Esophagus squamous epithelium (tissue), 5 donors: Measurements from ENCODE around the gene ABCD2. TPM values are rescaled to one million over a fixed set of nuclear protein-coding genes. Genes with fewer than 3 reads are reported as not detected.
A peak's percentile ranks its signal among the peaks of the same experiment; 100 is the strongest.

ENCODE experiments used
- DNase-seq: peaks from one replicate; lab custom pipeline; 2025; lab: John Stamatoyannopoulos, UW
- H3K27ac ChIP-seq, 4 donors: fragments of 200-600 bp; sonication (generic); one replicate each; pipeline ENCODE4 v1.5.1; 2016 to 2019; ENCODE audit warnings: mild to moderate bottlenecking in 1 of 4
- H3K27me3 ChIP-seq, 4 donors: fragments of 200-600 bp; sonication (generic); 1 replicate in 3 of 4; 2 replicates in 1 of 4; pipeline versions ENCODE4 v1.5.1 to v1.6.0; 2017 to 2021; ENCODE audit warnings: antibody characterized with exemption in 1 of 4
- H3K36me3 ChIP-seq, 3 donors: fragments of 200-600 bp; sonication (generic); one replicate each; pipeline ENCODE4 v1.5.1; 2016 to 2019
- H3K4me1 ChIP-seq, 3 donors: fragments of 200-600 bp; sonication (generic); one replicate each; pipeline ENCODE4 v1.5.1; 2017 to 2019
- H3K4me3 ChIP-seq, 4 donors: fragments of 200-600 bp; sonication (generic); 1 replicate in 3 of 4; 2 replicates in 1 of 4; pipeline ENCODE4 v1.5.1; 2016 to 2019; ENCODE audit warnings: mild to moderate bottlenecking in 2 of 4, moderate library complexity in 1 of 4
- H3K9me3 ChIP-seq, 3 donors: fragments of 200-600 bp; sonication (generic); one replicate each; pipeline ENCODE4 v1.5.1; 2016 to 2019
- POLR2A ChIP-seq, 4 donors: fragments of 450-650 bp; IDR thresholded peaks; one replicate each; pipeline ENCODE4 v1.6.1; 2017; ENCODE audit warnings: antibody characterized with exemption in 4 of 4, mild to moderate bottlenecking in 4 of 4, moderate library complexity in 3 of 4
- WGBS, 2 donors: methylation state at CpG; one replicate each; pipeline ENCODE4 v1.1.5; 2018; 5-methylcytosine and 5-hydroxymethylcytosine counted together
- intact Hi-C: fragments of 100-400 bp; cut with DNase I; formaldehyde crosslinking; loops from one replicate; pipeline ENCODE4 v1.15.0; 2022
- total RNA-seq, 4 donors: library from RNA; depleted of rRNA; stranded (reverse); fragments of >200 nt; gene quantifications; one replicate each; pipeline ENCODE4 v1.1.0, GENCODE V29; 2016
- TF ChIP-seq, protein P1 (sequence below), 6 experiments: fragments of 450-650 bp in 4 of 6; fragments of 200-600 bp in 2 of 6; sonication (generic) in 2 of 6; IDR thresholded peaks; one replicate each; pipeline ENCODE4 v1.5.1; 2016 to 2019; ENCODE audit warnings: antibody characterized with exemption in 6 of 6, mild to moderate bottlenecking in 4 of 6, moderate library complexity in 4 of 6
- donor health status: DM: yes; HTN: yes; CAD: no.

The ABCD2 gene
- total RNA-seq, 4 donors from 2014 or later: 0.09 to 0.38 (median 0.12) TPM

DNA sequence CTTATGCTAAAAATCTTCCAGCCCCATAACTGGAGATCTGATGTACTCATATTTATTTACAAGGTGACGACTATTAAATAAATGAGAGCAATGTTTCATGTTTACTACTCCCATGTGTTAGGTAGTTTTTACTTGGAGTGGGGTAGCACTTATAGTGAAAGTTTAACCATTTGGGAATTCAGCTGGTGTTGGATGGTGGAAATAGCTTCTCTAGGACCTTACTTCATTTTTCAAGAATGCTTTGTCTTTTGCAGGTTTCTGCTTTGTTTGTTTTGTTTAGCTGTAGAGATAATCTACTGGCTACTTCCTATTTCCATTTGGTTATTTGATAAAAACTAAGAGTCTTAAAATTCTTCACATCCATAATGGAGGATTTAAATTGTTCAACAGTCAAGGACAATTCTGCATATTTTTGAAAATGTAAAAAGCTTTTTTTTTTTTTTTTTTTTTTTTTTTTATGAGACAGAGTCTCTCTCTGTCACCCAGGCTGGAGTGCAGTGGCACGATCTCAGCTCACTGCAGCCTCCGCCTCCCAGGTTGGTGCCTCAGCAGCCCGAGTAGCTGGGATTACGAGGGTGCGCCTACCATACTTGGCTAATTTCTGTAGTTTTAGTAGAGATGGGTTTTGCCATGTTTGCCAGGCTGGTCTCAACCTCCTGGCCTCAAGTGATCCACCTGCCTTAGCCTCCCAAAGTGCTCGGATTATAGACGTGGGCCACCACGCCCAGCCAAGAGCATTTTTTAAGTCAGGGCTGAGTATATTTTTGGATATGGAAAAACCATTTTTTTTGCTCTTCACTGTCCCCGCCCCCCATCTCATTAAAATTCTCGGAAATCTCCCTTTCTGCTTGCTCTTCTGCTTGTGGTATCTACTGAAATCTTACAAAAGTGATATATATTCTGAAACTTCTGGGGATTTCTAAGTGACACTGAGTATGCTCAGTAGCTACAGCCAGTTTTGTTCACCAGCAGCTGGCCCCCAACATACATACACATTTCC lies 1.4 kb upstream of the ABCD2 start:
- H3K27me3 ChIP-seq: no peaks in the 10 kb centered on the region
- H3K27ac ChIP-seq: peak overlapping the region; percentile 57 to 80 (median 69)
- intact Hi-C loops: no loop called here
- H3K4me3 ChIP-seq: peak overlapping the region; percentile 28 to 71 (median 46)
- TF ChIP-seq POLR2A (IDR thresholded peaks at IDR 0.05): no peak
- TF ChIP-seq, protein P1, sequence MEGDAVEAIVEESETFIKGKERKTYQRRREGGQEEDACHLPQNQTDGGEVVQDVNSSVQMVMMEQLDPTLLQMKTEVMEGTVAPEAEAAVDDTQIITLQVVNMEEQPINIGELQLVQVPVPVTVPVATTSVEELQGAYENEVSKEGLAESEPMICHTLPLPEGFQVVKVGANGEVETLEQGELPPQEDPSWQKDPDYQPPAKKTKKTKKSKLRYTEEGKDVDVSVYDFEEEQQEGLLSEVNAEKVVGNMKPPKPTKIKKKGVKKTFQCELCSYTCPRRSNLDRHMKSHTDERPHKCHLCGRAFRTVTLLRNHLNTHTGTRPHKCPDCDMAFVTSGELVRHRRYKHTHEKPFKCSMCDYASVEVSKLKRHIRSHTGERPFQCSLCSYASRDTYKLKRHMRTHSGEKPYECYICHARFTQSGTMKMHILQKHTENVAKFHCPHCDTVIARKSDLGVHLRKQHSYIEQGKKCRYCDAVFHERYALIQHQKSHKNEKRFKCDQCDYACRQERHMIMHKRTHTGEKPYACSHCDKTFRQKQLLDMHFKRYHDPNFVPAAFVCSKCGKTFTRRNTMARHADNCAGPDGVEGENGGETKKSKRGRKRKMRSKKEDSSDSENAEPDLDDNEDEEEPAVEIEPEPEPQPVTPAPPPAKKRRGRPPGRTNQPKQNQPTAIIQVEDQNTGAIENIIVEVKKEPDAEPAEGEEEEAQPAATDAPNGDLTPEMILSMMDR (IDR thresholded peaks at IDR 0.05): no peak
- H3K4me1 ChIP-seq: peaks cover 0 to 19% (median 4%) of the 10 kb centered on the region in 3 donors
- no peaks in the 10 kb centered on the region for H3K36me3 ChIP-seq
- WGBS, 2 donors: 51 to 60% methylated on average over 11 of the region's 11 CpGs
- H3K9me3 ChIP-seq: no peaks in the 10 kb centered on the region
- no peak for DNase-seq

DNA sequence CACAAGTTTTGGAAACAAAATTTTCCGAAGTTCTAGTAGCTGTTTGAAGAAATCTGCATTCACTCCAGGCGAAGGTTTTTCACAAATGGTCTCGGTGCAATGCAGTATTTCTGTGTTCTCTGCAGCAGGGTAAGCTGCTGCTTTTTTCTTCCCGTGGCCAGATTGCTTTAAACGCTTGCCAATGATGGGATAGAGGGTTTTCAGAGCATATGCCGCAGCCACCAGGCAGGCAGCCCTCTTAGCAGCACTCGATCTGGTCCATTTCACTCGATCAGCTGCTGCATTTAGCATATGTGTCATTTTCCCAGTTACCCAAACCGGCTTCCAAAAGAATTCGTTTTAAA lies 315 bp downstream of the ABCD2 start:
- no peak for DNase-seq
- 16% methylated on average over 10 of the region's 10 CpGs for WGBS, 2 donors

DNA sequence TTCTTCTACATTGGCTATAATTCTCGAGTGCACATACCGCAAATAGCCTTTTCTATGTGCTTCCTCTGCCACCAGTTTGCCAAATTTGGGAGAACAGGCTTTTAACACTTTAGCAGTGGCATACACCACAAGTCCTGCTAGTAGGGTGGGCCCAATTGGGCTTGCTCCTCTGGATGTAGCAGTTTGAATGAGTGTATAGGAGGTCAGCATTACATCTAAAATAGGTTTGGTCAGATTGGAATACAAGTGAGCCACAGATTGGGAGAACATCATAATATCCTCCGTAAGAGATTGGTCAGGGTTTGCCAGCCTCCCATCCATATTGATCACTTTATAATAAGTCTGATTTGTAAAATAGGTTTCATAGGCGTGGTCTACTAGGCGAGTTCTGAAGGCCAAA lies 902 bp downstream of the ABCD2 start:
- H3K4me3 ChIP-seq: peak overlapping the region in 3 of 4 donors; percentile 41 to 71 (median 50)
- TF ChIP-seq POLR2A (IDR thresholded peaks at IDR 0.05): no peak
- TF ChIP-seq, protein P1 (IDR thresholded peaks at IDR 0.05): no peak
- no peak for DNase-seq
- H3K27ac ChIP-seq: peak overlapping the region in 2 of 4 donors; percentile 68 to 80
- no peaks in the 10 kb centered on the region for H3K27me3 ChIP-seq
- no peaks in the 10 kb centered on the region for H3K36me3 ChIP-seq
- intact Hi-C loops: no loop called here
- H3K9me3 ChIP-seq: no peaks in the 10 kb centered on the region
- H3K4me1 ChIP-seq: peaks cover 0 to 19% (median 4%) of the 10 kb centered on the region in 3 donors
- 53 to 72% methylated on average over 5 of the region's 5 CpGs for WGBS, 2 donors

More for the DNA sequence above, 315 bp downstream of the ABCD2 start:
- peak overlapping the region in 3 of 4 donors; percentile 68 to 80 (median 70) for H3K27ac ChIP-seq
- peak overlapping the region; percentile 28 to 71 (median 46) for H3K4me3 ChIP-seq
- H3K4me1 ChIP-seq: peaks cover 0 to 19% (median 4%) of the 10 kb centered on the region in 3 donors
- no peak for TF ChIP-seq POLR2A (IDR thresholded peaks at IDR 0.05)
- TF ChIP-seq, protein P1 (IDR thresholded peaks at IDR 0.05): no peak
- H3K9me3 ChIP-seq: no peaks in the 10 kb centered on the region
- no peaks in the 10 kb centered on the region for H3K36me3 ChIP-seq
- intact Hi-C loops: no loop called here
- no peaks in the 10 kb centered on the region for H3K27me3 ChIP-seq

DNA sequence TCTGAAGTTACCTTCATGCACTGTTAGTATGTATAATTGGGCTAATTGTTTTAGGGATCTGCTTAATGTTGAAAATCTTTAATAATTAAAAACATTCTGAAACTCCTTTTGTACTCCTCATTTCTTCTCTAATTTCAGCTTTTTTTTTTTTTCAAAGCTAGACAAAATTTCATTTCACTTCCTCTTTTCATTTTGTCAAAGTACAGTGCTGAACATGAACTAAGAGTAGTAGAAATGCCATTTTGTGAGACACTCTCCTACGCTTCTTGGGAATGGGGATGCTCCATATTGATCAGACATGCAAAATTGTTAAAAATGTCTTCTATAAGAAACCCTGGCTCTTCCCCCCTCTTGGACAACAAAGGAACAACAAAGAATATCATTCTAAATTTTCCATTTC lies 1.7 kb downstream of the ABCD2 start:
- H3K4me1 ChIP-seq: peaks cover 0 to 19% (median 4%) of the 10 kb centered on the region in 3 donors
- no peak for TF ChIP-seq POLR2A (IDR thresholded peaks at IDR 0.05)
- TF ChIP-seq, protein P1 (IDR thresholded peaks at IDR 0.05): no peak
- WGBS, 2 donors: 71 to 84% methylated on average over 1 of the region's 1 CpG
- intact Hi-C loops: no loop called here
- no peak for DNase-seq
- H3K4me3 ChIP-seq: no peak overlapping the region
- H3K36me3 ChIP-seq: no peaks in the 10 kb centered on the region
- no peaks in the 10 kb centered on the region for H3K27me3 ChIP-seq
- no peak overlapping the region for H3K27ac ChIP-seq
- H3K9me3 ChIP-seq: no peaks in the 10 kb centered on the region

DNA sequence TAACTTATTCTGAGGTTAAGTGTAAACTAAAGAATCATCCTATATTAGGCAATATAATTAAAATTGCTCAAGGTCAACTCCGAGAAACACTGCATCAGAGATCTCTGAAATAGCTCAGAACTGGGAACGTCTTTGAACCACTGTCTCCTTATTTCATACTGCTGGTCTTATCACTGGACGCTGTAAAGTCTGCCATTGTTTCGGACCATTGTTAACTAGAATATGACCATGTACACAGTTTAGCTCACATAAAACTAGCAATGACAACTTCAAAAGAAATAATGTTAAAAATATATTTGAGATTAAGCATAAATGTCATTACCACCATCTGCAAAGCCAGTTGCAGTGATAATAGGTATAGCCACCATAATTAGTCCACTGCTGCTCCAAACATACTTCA lies 2.9 kb downstream of the ABCD2 start:
- H3K4me1 ChIP-seq: peaks cover 0 to 19% (median 4%) of the 10 kb centered on the region in 3 donors
- 74 to 86% methylated on average over 4 of the region's 4 CpGs for WGBS, 2 donors
- no peak overlapping the region for H3K4me3 ChIP-seq
- H3K9me3 ChIP-seq: no peaks in the 10 kb centered on the region
- H3K27me3 ChIP-seq: no peaks in the 10 kb centered on the region
- no peaks in the 10 kb centered on the region for H3K36me3 ChIP-seq
- TF ChIP-seq, protein P1 (IDR thresholded peaks at IDR 0.05): no peak
- TF ChIP-seq POLR2A (IDR thresholded peaks at IDR 0.05): no peak
- DNase-seq: no peak
- H3K27ac ChIP-seq: no peak overlapping the region
- intact Hi-C loops: no loop called here
